Stimulated activated CD4-positive, alpha-beta T cell treated with anti-CD3 and anti-CD28 coated beads, Interleukin-12 subunit alpha, Interleukin-12 subunit beta, amount 100 ng/mL, for 48 hours (primary cell): ENCODE data around the gene SYS1.

Source experiments
- DNase-seq, 3 donors: peaks; one replicate each; pipeline ENCODE4 v3.0.0-alpha.2; 2020; ENCODE audit warnings: low read depth in 2 of 3, low spot score in 1 of 3

SYS1 gene

DNA sequence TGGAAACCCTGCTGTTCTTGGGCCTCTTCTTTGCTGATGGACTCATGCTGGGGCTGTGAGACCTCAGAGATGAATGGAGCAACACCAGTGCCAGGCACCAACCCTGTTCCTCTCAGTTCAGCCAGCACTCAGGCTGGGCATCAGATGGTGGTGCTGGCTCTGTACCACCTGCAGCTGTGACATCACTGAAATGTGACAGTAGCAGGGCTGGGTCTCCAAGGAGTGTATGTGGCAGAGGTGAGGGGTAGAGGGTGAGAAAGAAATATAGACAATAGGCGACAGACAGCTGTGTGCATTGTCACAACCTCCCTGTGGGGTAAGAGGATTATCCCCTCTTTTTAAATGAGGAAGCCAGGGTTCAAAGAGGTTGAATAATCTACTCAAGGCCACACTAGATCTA is 15.2 kb downstream of the SYS1 start, which contains the start of gene TP53TG5:
TSS of gene TP53TG5 (minus strand) at position 135 of the 400 bp plus-strand sequence. CDS start at position 46, 89 bp downstream.
- no peak for DNase-seq

DNA sequence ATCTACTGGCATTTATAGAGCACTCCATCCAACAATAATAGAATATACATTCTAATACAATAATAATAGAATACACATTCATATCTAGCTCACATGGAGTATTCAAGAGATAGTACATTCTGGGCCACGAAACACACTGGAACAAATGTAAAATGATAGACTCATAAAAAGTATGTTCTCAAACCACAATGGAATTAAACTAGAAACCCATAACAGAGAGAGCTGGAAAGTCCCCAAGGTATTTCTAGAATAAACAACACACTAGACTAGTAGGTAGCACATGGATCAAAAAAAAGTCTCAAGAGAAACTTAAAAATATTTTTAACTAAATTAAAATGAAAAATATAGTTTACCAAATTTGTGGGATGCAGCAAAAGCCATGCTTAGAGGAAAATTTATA is 24.3 kb downstream of the SYS1 start:
- no peak for DNase-seq

DNA sequence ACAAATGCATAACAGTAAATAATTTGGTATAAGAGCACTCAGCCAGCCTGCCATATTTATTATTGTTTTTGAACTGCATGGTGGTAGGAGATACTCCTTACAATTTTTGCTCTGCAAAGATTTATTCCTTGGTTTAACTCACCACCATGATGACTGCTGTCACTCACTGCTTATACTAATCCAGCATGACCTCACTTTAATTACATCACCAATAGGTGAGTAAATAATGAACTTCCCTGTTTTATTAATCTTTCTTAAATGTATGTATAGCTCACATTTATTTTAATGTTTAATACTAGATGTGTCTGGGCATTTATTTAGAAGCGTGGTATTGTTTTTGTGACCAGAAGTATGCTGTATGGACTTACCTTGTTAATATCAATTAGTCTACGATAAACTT is 28.0 kb downstream of the SYS1 start:
- no peak for DNase-seq

DNA sequence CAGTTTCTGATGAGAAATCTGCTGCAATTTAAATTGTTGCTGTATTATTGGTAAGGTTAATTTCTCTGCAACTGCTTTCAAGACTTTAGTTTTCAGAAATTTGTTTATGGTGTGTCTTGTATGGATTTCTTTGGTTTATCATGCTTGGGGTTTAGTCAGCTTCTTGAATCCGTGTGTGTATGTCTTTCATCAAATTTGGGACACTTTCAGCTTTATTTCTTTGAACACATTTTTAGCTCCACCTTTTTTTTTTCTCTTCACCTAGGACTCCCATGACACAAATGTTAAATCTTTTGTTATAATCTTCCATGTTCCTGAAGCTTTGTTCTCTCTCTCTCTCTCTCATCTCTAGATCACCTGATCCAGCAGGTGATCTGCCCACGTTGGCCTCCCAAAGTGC is 28.6 kb downstream of the SYS1 start:
- DNase-seq = no peak

DNA sequence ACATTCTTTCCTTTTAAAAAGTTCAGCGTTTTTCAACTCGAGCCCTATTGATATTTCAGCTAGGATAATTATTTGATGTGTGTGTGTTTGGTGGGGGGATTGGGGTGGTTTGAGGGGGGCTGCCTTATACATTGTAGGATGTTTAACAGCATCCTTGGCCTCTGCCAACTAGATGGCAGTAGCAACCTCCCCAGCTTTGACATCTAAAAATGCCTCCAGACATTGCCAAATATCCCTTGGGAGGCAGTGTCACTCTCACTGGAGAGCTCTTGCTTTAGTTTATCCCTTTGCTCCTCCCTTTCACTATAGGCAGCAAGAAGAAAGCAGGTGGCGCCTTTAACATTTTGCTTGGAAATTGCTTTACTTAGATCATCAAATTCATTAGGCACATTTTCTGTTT is 29.8 kb downstream of the SYS1 start:
- DNase-seq = no peak

DNA sequence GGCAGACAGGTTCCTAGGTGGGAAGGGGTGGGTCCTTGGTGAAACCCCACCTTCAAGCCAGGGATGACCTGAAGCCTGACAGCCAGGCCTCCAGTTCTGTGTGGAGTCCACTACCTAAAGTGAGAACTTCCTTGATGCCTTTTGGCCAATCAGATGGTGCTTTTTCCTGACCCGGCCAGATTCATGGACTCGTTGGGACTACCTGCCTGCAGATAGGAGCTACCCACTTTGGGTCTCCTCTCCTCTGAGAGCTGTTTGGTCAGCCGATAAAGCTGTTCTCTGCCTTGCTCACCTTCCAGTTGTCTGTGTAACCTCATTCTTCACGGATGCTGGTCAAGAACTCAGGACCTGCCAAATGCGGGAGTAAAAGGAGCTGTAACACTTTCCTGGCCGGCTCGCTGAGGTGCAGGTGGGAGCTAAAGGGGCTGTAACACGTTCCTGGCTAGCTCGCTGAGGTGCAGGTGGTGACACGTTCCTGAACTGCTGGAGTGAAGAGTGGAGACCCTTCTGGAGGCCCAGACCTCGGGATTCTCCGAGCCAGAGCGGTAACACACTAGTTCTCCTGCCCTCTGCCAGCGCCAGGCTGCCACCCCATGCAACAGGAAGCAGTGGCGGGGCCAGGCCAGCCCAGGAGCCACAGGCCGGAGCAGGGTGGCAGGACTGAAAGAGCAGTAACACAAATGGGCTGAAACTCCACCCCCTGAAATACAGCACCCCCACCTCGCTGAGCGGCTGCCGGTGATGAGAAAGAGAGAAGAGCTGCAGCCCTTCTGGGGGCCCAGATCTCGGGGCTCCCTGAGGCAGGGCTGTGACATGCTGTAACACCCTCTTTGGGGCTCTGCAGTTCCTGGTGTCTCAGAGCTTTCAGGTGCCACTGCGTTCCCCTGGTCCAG is 31.5 kb downstream of the SYS1 start:
- no peak for DNase-seq

DNA sequence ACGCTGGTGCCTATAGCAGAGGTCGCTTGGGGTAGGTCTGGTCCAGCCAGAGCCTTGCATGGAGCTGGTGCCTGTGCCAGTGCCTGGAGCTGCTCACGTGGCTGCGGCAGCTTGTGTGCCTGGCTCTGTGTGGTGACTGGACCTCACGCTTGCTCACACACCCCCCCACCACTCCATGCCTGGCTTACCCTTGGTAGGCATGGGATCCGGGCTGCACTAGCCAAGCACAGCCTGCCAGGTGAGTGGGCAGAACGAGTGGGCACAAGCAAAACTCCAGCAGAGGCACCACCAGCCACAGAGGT is 32.1 kb downstream of the SYS1 start:
- DNase-seq = no peak

DNA sequence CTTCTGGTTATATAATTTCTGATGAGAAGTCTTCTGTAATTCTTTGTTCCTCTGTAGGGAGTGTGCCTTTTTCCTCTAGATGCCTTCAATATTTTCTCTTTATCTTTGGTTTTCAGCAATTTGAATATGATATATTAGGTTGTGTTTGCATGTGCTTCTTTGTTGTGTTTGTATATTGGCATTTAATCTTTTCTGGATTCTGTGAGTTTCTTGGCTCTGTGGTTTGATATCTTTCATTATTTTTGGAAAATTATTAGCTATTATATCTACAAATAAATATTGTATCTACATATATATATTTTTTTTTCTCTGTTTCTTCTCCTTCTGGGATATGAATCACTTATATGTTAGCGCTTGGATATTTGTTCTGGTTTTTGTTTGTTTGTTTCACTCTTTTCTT is 36.1 kb downstream of the SYS1 start:
- DNase-seq = no peak

DNA sequence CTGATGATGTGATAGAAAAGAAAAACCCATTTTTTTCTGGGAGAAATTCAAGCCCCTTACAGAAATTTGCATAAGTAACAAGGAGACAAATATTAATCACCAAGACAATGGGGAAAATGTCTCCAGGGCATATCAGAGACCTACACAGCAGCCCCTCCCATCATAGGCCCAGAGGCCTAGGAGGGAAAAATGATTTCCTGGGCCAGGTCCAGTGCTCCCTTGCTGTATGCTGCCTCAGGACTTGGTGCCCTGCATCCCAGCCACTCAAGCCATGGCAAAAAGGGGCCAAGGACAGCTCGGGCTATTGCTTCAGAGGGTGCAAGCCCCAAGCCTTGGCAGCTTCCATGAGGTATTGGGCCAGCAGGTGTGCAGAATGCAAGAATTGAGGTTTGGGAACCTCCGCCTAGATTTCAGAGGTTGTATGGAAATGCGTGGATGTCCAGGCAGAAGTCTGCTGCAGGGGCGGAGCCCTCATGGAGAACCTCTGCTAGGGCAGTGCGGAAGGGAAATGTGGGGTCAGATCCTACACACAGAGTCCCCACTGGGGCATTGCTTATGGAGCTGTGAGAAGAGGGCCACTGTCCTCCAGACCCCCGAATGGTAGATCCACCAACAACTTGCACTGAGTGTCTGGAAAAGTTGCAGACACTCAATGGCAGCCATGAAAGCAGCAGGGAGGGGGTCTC is 37.5 kb downstream of the SYS1 start:
- no peak for DNase-seq

DNA sequence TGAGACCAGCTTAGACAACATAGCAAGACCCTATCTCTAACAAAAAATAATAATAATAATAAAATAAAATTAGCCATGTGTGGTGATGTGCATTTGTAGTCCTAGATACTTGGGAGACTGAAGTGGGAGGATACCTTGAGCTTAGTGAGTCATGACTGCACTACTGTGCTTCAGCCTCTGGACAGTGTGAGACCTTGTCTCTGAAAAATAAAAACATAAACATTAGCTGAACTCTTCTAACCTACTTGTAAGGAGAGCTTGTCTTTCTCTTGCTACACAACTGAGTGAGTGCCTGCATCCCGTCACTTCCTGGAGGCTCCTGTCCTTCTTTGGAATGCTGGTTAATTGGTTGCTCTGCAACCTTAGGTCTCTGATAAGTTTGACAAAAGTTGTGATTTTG is 40.0 kb downstream of the SYS1 start:
- no peak for DNase-seq

DNA sequence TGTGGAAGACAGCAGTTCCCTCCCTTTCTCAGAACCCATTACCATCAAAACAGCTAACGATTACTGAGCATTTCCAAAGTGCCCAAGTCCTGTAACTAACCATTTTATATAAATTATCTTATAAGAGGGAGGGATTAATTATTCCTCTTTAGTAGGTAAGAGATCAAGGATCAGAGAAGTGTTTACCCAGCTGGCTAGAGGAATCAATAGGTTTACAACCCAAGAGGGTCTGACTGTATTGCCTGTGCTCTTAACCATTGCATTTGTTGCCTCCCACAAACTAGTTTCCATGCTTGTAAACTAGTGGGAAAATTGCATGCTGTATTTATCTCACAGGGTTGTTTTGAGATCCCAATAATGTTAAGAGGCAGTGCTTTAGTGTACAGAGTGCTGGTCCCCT is 41.5 kb downstream of the SYS1 start:
- DNase-seq = no peak

DNA sequence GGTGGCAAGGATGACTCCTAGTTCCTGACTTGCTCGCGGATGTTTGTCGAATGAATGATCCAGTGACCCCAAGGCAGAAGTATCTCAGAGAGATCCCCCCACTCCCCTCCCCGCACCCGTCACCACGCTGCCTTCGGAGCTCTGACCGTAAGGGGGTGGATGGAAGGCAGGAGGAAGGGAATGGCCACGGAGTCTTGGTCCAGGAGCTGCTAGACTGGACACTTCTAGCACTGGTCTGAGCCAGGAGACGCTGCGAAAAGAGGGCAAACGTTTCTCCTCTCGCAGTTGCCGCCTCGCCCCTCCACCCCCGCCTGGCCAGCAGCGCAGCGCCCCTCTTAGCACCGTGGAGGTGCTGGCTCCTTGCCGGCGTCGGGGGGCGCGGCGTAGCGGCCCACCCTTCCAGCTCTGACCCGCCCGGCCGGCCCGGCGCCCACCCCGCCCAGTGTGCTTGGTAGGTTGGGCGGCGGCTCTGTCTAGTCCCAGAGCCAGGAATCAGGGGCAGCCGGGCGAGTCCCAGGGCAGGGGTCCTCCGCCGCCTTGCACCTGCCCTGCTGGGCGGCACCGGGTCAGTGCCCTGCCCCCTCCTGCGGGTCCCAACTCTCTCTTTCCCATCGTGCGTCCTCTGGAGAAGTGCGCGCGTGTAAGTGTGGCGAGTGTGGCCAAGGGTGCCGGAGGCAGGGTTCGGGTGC is 42.8 kb downstream of the SYS1 start:
- DNase-seq = peak in 1 of 3 donors; percentile 15

DNA sequence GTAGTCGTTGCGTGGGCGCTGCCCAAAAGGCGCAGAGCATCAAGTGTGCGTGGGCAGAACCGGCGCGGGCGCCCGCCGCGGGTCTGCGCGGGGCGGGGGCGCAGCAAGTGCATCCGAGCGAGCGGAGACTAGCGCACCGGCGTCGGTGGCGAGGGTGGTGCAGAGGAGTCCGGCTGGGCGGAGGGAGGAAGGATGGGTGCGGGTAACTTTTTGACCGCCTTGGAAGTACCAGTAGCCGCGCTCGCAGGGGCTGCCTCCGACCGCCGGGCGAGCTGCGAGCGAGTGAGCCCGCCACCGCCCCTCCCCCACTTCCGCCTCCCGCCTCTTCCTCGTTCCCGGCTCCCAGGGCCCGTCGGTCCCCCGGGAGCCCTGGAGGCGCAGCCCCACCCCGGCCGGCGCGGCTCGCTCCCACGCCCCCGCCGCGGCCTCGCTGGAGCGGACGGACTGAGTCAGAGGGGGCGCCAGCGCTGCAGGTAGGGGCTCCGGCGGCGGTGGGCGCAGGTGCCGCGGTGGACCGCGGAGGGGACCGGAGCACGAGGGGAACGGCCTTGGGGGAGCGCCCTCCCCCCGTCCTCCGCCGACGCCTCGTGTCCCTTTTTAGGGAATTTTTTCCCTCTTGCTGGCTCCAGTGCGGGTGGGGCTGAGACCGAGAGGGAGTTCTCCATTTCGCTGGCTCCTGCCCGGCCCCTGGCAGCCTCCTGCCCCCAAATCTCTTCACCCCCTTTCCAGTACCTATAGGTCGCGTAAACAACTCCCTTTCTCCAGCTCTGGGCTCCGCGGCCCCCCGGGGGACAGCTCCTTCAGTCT is 43.5 kb downstream of the SYS1 start:
- peak in 2 of 3 donors; percentile 14 to 38 for DNase-seq

DNA sequence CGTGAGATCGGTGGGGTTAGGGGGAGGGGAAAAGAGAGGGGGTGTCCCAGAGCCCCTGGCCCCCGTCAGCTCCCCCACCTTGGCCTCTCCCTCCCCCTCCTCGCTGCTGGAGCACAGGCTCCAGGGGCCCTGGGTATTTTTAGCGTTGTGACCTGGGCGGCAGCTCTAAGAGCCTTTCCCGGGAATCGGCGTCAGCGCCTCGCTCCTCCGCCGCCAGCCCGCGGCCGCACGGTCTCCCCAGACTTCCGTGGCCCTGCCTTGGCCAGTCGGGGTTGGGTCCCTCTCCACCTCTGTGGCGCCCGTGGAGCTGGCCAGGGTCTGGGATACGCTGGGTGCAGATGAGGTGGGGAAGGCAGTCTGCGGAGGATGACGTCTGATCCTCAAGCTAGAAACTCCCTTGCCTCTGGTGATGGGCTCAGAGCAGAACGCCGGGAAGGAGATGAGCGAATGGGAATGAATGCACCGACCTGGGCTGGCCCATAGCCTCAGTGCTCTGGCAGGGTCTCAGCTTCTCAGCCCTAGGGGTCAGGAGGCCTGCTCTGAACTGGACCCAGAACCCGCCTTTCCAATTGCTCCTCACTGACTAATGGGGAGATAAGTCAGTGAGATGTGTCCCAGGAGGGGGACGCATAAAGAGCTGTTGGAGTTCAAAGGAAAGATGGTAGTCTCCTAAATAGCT is 44.2 kb downstream of the SYS1 start:
- DNase-seq = no peak

DNA sequence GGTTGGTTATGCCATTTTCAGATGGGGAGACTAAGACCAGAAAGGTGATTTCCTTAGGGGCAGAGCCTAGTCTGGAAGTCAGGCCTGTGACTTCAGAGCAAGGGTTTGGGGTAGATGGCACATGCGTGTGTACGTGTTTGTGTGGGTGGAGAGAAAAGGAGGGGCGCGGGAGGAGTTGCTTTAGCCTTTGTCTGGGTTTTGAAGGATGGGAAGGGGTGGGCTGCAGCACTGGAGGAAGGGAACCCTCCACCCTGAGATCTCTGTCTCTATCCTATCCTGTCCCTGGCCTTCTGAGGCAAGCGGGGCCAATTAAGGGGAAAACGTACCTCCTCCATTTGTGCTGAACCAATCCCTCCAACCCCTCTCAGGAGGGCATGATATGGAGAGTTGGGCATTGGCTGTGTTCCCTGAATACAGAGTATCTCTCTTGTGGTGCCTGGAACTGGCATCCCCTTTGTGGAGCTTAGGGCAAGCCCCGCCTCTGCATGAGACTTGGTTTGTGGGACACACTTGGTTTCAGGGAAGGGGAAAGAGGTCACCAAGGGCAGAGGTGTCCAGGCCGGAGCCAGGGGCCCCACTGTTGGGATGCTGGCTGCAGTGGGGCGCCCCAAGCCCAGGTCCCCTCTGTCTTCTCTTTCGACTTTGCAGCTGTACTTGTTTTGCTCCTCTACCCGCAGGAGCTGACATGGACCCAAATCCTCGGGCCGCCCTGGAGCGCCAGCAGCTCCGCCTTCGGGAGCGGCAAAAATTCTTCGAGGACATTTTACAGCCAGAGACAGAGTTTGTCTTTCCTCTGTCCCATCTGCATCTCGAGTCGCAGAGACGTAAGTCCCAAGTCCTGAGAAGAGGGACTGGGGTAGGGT is 45.1 kb downstream of the SYS1 start, which contains the start of gene DBNDD2:
TSS of gene DBNDD2 (plus strand) at position 507 of the 863 bp plus-strand sequence. CDS start at position 686, 179 bp downstream.
- no peak for DNase-seq

DNA sequence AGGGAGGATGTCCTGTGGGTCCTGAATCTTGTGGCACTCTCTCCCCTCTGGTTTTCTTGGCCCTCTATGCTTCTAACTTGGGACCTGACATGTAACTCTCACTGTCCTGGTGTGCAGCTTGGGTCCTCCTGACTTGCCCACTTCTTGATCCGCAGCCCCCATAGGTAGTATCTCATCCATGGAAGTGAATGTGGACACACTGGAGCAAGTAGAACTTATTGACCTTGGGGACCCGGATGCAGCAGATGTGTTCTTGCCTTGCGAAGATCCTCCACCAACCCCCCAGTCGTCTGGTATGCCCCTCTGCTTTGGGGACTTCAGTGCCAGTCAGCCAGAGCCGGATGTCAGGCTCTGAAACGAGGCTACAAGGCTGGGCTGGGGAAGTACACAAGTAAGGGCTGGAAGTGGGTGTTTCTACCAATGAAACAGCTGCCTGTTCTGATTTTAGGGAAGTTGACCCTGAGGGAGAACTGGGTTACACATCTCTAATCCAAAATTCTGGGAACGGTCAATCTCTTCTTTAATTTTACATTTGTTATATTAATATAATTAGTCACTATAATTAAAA is 45.8 kb downstream of the SYS1 start:
- no peak for DNase-seq

DNA sequence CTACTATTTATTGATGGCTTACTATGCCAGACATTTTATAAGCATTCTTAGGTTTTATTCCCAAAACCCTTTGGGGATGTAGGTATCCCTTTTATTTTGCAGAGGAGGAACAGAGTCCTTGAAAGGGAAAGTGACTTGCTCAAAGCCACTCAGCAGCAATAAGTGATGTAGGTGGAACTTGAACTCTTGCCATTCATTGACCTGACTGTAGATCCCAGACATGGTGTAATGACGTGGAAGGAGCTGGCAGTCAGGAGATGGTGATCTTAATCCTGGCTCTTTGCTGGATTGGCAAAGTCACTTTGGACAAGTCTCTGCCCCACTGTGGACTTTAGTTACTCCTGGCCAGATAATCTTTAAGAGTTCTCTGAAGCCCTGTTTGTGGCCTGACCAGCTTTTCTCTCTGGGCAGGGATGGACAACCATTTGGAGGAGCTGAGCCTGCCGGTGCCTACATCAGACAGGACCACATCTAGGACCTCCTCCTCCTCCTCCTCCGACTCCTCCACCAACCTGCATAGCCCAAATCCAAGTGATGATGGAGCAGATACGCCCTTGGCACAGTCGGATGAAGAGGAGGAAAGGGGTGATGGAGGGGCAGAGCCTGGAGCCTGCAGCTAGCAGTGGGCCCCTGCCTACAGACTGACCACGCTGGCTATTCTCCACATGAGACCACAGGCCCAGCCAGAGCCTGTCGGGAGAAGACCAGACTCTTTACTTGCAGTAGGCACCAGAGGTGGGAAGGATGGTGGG is 46.7 kb downstream of the SYS1 start:
- no peak for DNase-seq

DNA sequence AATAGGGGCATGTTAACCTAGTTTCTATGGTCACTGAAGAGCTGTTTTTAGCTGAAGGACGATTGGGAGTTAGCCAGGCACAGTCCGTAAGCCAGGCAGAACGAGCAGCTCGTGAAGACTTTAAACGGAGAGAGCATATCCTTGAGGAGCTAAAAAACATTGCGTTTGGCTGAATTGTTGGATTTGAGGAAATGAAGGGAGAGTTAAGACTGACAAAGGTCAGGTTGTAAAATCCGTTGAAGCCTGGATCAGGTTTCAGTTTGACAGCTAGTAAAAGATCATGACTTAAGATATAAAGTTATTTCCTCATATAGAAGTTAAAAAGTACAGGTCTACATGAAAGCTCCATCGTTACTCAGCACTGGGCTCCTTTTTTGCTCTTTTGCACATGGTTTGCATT is 47.9 kb downstream of the SYS1 start:
- DNase-seq = no peak

DNA sequence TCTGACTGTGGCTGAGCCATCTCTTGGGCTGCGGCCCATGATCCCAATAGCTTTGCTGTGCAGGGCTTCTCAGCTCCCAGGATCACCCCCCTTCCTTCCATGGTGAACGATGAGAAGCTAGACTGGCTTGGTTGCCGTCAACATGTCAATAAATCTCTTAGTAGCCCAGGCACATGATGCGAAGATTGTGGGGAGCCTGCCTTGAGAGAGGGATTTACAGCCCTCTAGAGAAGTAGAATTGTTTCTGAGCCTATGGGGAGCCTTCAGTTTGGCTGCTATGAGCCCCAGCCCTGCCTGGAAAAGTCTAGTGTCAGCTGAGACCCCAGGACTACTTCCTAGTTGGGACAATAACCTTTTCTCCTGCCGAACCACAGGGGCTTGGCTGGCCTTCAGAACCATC is 49.7 kb downstream of the SYS1 start:
- no peak for DNase-seq
